NCI-H748 treated with DMSO at 0.1 percent for 48 hours (cell line): ENCODE measurements around the gene RPRD1A.
"Not testable (repeated sequence)": the region's sequence is repeated elsewhere in the genome, so short reads cannot be mapped to it uniquely, and the experiment has no call there.

Experiments
- DNase-seq: peaks from one replicate; lab custom pipeline; 2025; lab: John Stamatoyannopoulos, UW

The RPRD1A gene

GRCh38 chr18:35969676-35970075, 97.7 kb downstream of the RPRD1A start:
- DNase-seq: no peak

GRCh38 chr18:35968278-35968880, 99.0 kb downstream of the RPRD1A start:
- no peak for DNase-seq

DNA sequence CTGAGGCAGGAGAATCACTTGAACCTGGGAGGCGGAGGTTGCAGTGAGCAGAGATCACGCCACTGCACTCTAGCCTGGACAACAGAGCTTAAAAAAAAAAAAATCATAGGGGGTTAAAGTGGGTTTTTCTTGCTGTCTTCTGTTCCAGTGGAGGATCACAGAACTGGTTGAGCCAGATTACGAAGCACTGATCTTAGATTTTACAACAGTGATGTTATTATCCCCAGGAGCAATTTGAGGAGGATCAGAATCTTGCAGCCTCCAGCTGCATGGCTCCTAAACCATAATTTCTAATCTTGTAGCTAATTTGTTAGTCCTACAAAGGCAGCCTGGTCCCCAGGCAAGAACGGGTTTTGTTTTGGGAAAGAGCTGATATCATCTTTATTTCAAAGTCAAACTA, 99.5 kb downstream of the RPRD1A start:
- not testable (repeated sequence) for DNase-seq

DNA sequence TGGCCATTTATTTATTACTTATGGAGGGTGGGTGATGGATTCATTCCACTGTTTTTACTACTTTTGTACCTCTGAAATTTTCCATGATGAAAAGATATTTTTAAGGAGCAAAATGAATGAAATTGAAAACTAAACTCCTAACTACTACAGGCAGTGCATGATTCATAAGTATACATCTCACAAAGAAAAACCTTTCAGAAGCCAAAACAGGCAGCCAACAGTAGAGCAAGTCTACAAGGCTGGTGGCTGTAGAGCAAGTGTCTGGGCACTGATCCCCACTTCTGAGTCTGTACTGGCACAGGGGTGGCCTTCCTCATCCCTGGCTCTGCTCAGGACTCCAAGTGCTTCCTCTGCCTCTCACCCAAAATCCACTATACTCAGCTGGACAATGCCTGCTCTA, 103.0 kb downstream of the RPRD1A start:
- DNase-seq: no peak

DNA sequence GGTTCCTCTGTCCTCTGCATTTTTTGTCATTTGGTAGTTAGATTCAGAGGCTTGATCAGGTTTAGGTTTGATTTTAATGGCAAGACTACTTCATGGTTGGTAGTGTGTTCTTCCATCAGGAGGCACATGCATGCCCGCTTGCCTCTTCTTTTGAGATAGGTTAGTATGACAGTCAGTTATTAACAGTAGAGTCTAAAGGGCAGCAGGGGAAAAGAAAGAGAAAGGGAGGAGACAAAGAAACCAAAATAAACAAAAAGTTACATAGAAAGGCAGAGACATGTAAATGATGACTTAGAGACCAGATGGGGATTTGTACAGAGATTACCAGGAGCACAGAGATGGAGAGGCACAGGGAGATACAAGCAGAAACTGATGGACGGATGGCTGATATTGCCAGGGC, 105.0 kb downstream of the RPRD1A start:
- no peak for DNase-seq

GRCh38 chr18:35956226-35956625, 111.1 kb downstream of the RPRD1A start:
- no peak for DNase-seq

- no peak for DNase-seq
These were observed 113.7 kb downstream of the RPRD1A start for GRCh38 chr18:35953688-35954087.

GRCh38 chr18:35950628-35950982, 116.8 kb downstream of the RPRD1A start:
- DNase-seq: no peak

- DNase-seq: peak; percentile 69
These were observed 117.3 kb downstream of the RPRD1A start for GRCh38 chr18:35949903-35950627.

GRCh38 chr18:35949090-35949489, 118.3 kb downstream of the RPRD1A start:
- no peak for DNase-seq

DNA sequence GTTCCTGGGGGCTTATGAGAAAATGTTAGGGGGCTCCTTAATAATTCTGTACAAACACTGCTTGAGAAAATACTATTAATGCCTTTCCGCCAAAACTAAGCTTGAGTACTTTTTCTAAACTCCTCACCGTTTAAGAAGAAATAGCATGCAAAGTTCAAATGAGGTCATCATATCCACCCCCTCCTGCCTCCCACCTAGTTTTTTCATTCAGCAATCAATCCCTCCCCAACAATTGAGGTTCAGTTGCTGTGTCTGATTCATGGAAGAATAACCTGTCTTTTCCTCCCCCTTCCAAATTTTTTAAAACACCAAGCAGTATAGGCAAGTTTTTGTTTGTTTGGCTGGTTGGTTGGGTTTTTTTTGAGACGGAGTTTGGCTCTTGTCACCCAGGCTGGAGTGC, 119.3 kb downstream of the RPRD1A start:
- no peak for DNase-seq

DNA sequence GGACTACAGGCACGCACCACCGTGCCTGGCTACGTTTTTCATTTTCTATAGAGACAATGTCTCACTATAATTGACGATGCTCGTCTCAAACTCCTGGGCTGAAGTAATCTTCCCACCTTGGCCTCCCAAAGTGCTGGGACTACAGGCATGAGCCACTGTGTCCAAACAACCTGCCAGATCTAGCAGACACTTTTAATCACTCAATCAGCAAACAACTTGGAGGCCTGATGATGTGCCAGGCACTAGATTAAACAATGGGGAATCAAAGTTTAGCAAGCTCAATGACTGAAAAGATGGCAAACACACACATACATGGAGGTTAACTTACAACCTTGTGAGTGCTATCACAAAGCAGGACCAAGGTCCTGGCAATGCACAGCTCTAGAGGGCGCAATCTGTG, 124.7 kb downstream of the RPRD1A start:
- DNase-seq: no peak

DNA sequence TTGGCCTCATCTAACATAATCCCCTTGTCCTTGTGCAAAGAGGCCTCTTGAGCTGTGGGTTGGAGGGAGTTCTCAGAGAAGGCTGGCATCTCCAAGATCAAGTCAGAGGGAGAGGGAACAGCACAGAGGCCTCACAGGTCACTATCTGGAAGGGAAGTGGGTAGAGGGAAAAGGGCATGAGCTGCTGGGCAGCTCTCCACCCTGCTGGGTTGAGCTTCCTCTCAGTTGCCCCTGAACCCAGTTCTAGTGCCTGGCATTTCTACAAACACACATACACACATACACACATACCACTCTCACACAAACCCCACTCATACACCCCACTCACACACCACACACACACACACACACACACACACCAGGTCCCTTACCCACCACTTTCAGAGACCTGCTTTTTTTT, 125.2 kb downstream of the RPRD1A start:
- no peak for DNase-seq

DNA sequence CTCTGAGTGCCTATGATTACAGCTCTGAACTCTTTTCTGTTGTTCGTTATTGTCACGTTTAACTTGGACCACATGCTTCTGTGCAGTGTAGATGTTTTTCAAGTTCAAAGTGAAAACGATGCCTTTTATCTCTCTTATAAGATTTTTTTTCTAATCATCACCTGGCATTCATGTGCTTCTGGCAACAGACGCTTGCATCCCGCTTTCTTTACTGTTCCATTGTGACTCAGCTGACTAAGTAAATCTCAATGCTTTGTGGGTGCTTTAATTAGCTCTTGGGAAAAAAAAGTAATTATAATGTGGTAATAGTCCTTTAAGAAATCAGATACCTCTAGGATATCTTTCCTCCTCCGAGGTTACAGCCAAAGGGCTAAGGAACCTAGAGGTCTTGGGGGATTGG, 126.1 kb downstream of the RPRD1A start:
- no peak for DNase-seq
